ENCODE measurements around the gene PDLIM1.

Gene PDLIM1

GRCh38 chr10:95265572-95265971, 25.2 kb downstream of the PDLIM1 start:
- Histone ChIP-seq H3F3A (ENCODE audit: insufficient read depth, low read length) (no peaks in the 10 kb centered on the region), H3K36me3 (ENCODE audit: insufficient read depth, low read length) (peaks cover 26% of the 10 kb centered on the region)

GRCh38 chr10:95264227-95265051, 26.4 kb downstream of the PDLIM1 start:
- Histone ChIP-seq H3K9ac (ENCODE audit: low read length) (no peak overlapping the region), H3K36me3 (ENCODE audit: insufficient read depth, low read length) (peaks cover 26% of the 10 kb centered on the region)

More at GRCh38 chr10:95265572-95265971, 25.2 kb downstream of the PDLIM1 start:
- Histone ChIP-seq H3K27me3 (ENCODE audit: insufficient read depth, low read length) (no peaks in the 10 kb centered on the region), H3K79me2 (ENCODE audit: insufficient read depth, low read length) (no peaks in the 10 kb centered on the region), H3K27ac (ENCODE audit: low read depth, low read length, poor library complexity, severe bottlenecking) (no peak overlapping the region), H3K9me3 (ENCODE audit: low read length) (no peaks in the 10 kb centered on the region), H2AFZ (ENCODE audit: low read length) (no peak overlapping the region), H4K20me1 (ENCODE audit: insufficient read depth, low read length) (no peaks in the 10 kb centered on the region), H3K9ac (ENCODE audit: low read length) (no peak overlapping the region), H3K4me2 (ENCODE audit: low read length) (no peak overlapping the region), H3K4me3 (ENCODE audit: low read depth, low read length, poor library complexity, severe bottlenecking) (no peak overlapping the region), H3K9me2 (ENCODE audit: low read depth, low read length) (no peaks in the 10 kb centered on the region), H3K4me1 (ENCODE audit: insufficient read depth, low read length, severe bottlenecking) (no peaks in the 10 kb centered on the region)
- TF ChIP-seq EZH2 (IDR thresholded peaks at IDR 0.05; ENCODE audit: borderline replicate concordance, low read length) (no peak), CTCF (IDR thresholded peaks at IDR 0.05; ENCODE audit: low read length) (no peak)

GRCh38 chr10:95263864-95264226, 27.0 kb downstream of the PDLIM1 start:
- Histone ChIP-seq H3F3A (ENCODE audit: insufficient read depth, low read length) (no peaks in the 10 kb centered on the region), H2AFZ (ENCODE audit: low read length) (no peak overlapping the region), H3K4me1 (ENCODE audit: insufficient read depth, low read length, severe bottlenecking) (no peaks in the 10 kb centered on the region), H3K27me3 (ENCODE audit: insufficient read depth, low read length) (no peaks in the 10 kb centered on the region), H3K79me2 (ENCODE audit: insufficient read depth, low read length) (no peaks in the 10 kb centered on the region), H3K4me3 (ENCODE audit: low read depth, low read length, poor library complexity, severe bottlenecking) (no peak overlapping the region), H3K36me3 (ENCODE audit: insufficient read depth, low read length) (peaks cover 26% of the 10 kb centered on the region), H3K27ac (ENCODE audit: low read depth, low read length, poor library complexity, severe bottlenecking) (no peak overlapping the region), H3K4me2 (ENCODE audit: low read length) (no peak overlapping the region), H3K9me3 (ENCODE audit: low read length) (no peaks in the 10 kb centered on the region), H3K9me2 (ENCODE audit: low read depth, low read length) (no peaks in the 10 kb centered on the region), H4K20me1 (ENCODE audit: insufficient read depth, low read length) (no peaks in the 10 kb centered on the region), H3K9ac (ENCODE audit: low read length) (no peak overlapping the region)
- TF ChIP-seq EZH2 (IDR thresholded peaks at IDR 0.05; ENCODE audit: borderline replicate concordance, low read length) (no peak), CTCF (IDR thresholded peaks at IDR 0.05; ENCODE audit: low read length) (no peak)

More at GRCh38 chr10:95264227-95265051, 26.4 kb downstream of the PDLIM1 start:
- H3K27ac ChIP-seq (ENCODE audit: low read depth, low read length, poor library complexity, severe bottlenecking) = no peak overlapping the region
- H3K4me3 ChIP-seq (ENCODE audit: low read depth, low read length, poor library complexity, severe bottlenecking) = no peak overlapping the region
- no peaks in the 10 kb centered on the region for H3K4me1 ChIP-seq (ENCODE audit: insufficient read depth, low read length, severe bottlenecking)
- H2AFZ ChIP-seq (ENCODE audit: low read length) = no peak overlapping the region
- H3F3A ChIP-seq (ENCODE audit: insufficient read depth, low read length) = no peaks in the 10 kb centered on the region
- TF ChIP-seq CTCF (IDR thresholded peaks at IDR 0.05; ENCODE audit: low read length) (no peak), EZH2 (IDR thresholded peaks at IDR 0.05; ENCODE audit: borderline replicate concordance, low read length) (no peak)
- no peaks in the 10 kb centered on the region for H3K79me2 ChIP-seq (ENCODE audit: insufficient read depth, low read length)
- H3K9me2 ChIP-seq (ENCODE audit: low read depth, low read length) = no peaks in the 10 kb centered on the region
- H3K4me2 ChIP-seq (ENCODE audit: low read length) = no peak overlapping the region
- H4K20me1 ChIP-seq (ENCODE audit: insufficient read depth, low read length) = no peaks in the 10 kb centered on the region
- no peaks in the 10 kb centered on the region for H3K9me3 ChIP-seq (ENCODE audit: low read length)
- no peaks in the 10 kb centered on the region for H3K27me3 ChIP-seq (ENCODE audit: insufficient read depth, low read length)
